K562 (cell line): Measurements from ENCODE around the gene VGF. TPM values are rescaled to one million over a fixed set of nuclear protein-coding genes. Genes with fewer than 3 reads are reported as not detected.

Experiments
- ARID3A ChIP-seq: IDR thresholded peaks from 2 replicates; pipeline ENCODE4 v1.6.1; 2012; ENCODE audit warnings: low read depth, low read length, improper control_type of control experiment, borderline replicate concordance
- BRCA1 ChIP-seq, 2 experiments: fragments of 450-650 bp in 1 of 2; sonication (generic) in 1 of 2; formaldehyde crosslinking in 1 of 2; IDR thresholded peaks; 2 replicates each; pipeline versions ENCODE4 v1.5.0 to v1.6.1; 2017 to 2020; ENCODE audit warnings: mild to moderate bottlenecking in 1 of 2, missing genetic modification reagents in 1 of 2
- CXXC5 ChIP-seq: fragments of 250-450 bp; sonication (Bioruptor Pico); IDR thresholded peaks from 2 replicates; pipeline ENCODE4 v1.8.0; 2022; ENCODE audit warnings: inconsistent platforms, mild to moderate bottlenecking, moderate library complexity
- ESRRA ChIP-seq: fragments of 450-650 bp; IDR thresholded peaks from 2 replicates; pipeline ENCODE4 v1.6.1; 2014; ENCODE audit warnings: low read depth, mild to moderate bottlenecking, moderate library complexity, borderline replicate concordance
- FOXJ2 ChIP-seq: fragments of 200-800 bp; sonication (Bioruptor generic); IDR thresholded peaks from 2 replicates; pipeline ENCODE4 v1.6.1; 2016; ENCODE audit warnings: missing genetic modification characterization, missing compliant biosample characterization
- ILF3 ChIP-seq: fragments of 450-650 bp; IDR thresholded peaks from 2 replicates; pipeline ENCODE4 v1.6.1; 2018; ENCODE audit warnings: antibody characterized with exemption, mild to moderate bottlenecking, moderate library complexity, borderline replicate concordance
- MCM3 ChIP-seq: fragments of 450-650 bp; IDR thresholded peaks from 2 replicates; pipeline ENCODE4 v1.6.1; 2016
- POU5F1 ChIP-seq: fragments of 150-350 bp; IDR thresholded peaks from 2 replicates; pipeline ENCODE4 v1.6.1; 2014; ENCODE audit warnings: borderline replicate concordance, low read length, low read depth, mild to moderate bottlenecking; ENCODE audit not compliant: partially characterized antibody
- RFX1 ChIP-seq: fragments of 450-650 bp; IDR thresholded peaks from 2 replicates; pipeline ENCODE4 v1.6.1; 2016; ENCODE audit warnings: mild to moderate bottlenecking, moderate library complexity
- SMARCC2 ChIP-seq: fragments of 450-650 bp; IDR thresholded peaks from 2 replicates; pipeline ENCODE4 v1.6.1; 2017; ENCODE audit warnings: antibody characterized with exemption, moderate library complexity, mild to moderate bottlenecking, low read depth
- SRSF3 ChIP-seq: fragments of 200-400 bp; formaldehyde crosslinking; IDR thresholded peaks from 2 replicates; pipeline ENCODE4 v1.6.1; 2016; ENCODE audit warnings: mild to moderate bottlenecking, low read length, moderate library complexity; ENCODE audit not compliant: insufficient read depth
- TFE3 ChIP-seq: fragments of 450-650 bp; formaldehyde crosslinking; IDR thresholded peaks from 2 replicates; pipeline ENCODE4 v1.4.0; 2020; ENCODE audit warnings: mild to moderate bottlenecking, mixed read lengths
- THRB ChIP-seq: fragments of 450-650 bp; formaldehyde crosslinking; conservative IDR thresholded peaks from 2 replicates; pipeline ENCODE4 v1.4.0; 2022; ENCODE audit warnings: mild to moderate bottlenecking, missing genetic modification characterization
- VEZF1 ChIP-seq: fragments of 200-800 bp; sonication (Bioruptor generic); IDR thresholded peaks from 2 replicates; pipeline ENCODE4 v1.6.1; 2017; ENCODE audit warnings: missing genetic modification characterization, missing compliant biosample characterization
- ZBTB8A ChIP-seq: fragments of 450-650 bp; IDR thresholded peaks from 2 replicates; pipeline ENCODE4 v1.6.1; 2018; ENCODE audit warnings: mild to moderate bottlenecking, moderate library complexity; ENCODE audit not compliant: partially characterized antibody
- ZNF143 ChIP-seq: sonication (generic); formaldehyde crosslinking; IDR thresholded peaks from 2 replicates; pipeline ENCODE4 v1.9.0; 2022; ENCODE audit warnings: mild to moderate bottlenecking, missing genetic modification reagents
- ZNF408 ChIP-seq: fragments of 250-450 bp; sonication (Bioruptor Pico); IDR thresholded peaks from 2 replicates; pipeline ENCODE4 v1.4.0; 2020; ENCODE audit warnings: low read depth, mild to moderate bottlenecking, moderate library complexity
- ZNF589 ChIP-seq: fragments of 200-800 bp; sonication (Bioruptor generic); IDR thresholded peaks from 2 replicates; pipeline ENCODE4 v1.6.1; 2016; ENCODE audit warnings: low read depth, missing genetic modification characterization, missing compliant biosample characterization
- polyA plus RNA-seq, 8 experiments: library from polyadenylated mRNA; depleted of rRNA in 4 of 8; stranded (reverse) in 5 of 8; unstranded in 3 of 8; fragments of >200 nt; fragmentation: Nextera tagmentation in 2 of 8; fragmentation: Illumina TruSeq in 1 of 8; extraction: Ambion mirVana in 2 of 8; extraction: Trizol in 1 of 8; gene quantifications; 2 replicates each; pipeline versions ENCODE4 v1.2.1 to v1.2.3, GENCODE V29; 2011 to 2014; ENCODE audit warnings: inconsistent platforms in 1 of 8, missing spikeins in 1 of 8
- total RNA-seq, 7 experiments: library from RNA; depleted of rRNA in 6 of 7; stranded (reverse); fragments of >200 nt in 6 of 7; fragmentation: Illumina TruSeq in 2 of 7; extraction: Trizol in 2 of 7; gene quantifications; 2 replicates each; pipeline versions ENCODE4 v1.2.1 to v1.2.3, GENCODE V29; 2011 to 2021; ENCODE audit warnings: low replicate concordance in 1 of 7
- TF ChIP-seq, protein P1 (sequence below): fragments of 250-450 bp; sonication (Bioruptor Pico); IDR thresholded peaks from 2 replicates; pipeline ENCODE4 v1.8.0; 2021; ENCODE audit warnings: moderate library complexity, mild to moderate bottlenecking, inconsistent platforms

Gene VGF
- total and polyA plus RNA-seq, 9 of the 15 experiments (the other 6 are each of a cell fraction or from before 2014, with no cell fraction given), result 0.03 to 5.7 (median 0.34) TPM

GRCh38 chr7:101124376-101125056 lies 40.9 kb downstream of the VGF start (continued):
- TF ChIP-seq TFE3 (CRISPR knock-in tag), result peak; percentile 82
- TF ChIP-seq ZNF408 (CRISPR knock-in tag), result no peak
- TF ChIP-seq BRCA1 (IDR thresholded peaks at IDR 0.05), result no peak
- no peak for TF ChIP-seq BRCA1 (CRISPR knock-in tag; IDR thresholded peaks at IDR 0.05)
- TF ChIP-seq ZNF143 (CRISPR knock-in tag), result no peak
- no peak for TF ChIP-seq THRB (CRISPR knock-in tag)
- no peak for TF ChIP-seq CXXC5 (CRISPR knock-in tag)
- TF ChIP-seq, protein P1, sequence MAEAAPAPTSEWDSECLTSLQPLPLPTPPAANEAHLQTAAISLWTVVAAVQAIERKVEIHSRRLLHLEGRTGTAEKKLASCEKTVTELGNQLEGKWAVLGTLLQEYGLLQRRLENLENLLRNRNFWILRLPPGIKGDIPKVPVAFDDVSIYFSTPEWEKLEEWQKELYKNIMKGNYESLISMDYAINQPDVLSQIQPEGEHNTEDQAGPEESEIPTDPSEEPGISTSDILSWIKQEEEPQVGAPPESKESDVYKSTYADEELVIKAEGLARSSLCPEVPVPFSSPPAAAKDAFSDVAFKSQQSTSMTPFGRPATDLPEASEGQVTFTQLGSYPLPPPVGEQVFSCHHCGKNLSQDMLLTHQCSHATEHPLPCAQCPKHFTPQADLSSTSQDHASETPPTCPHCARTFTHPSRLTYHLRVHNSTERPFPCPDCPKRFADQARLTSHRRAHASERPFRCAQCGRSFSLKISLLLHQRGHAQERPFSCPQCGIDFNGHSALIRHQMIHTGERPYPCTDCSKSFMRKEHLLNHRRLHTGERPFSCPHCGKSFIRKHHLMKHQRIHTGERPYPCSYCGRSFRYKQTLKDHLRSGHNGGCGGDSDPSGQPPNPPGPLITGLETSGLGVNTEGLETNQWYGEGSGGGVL (CRISPR knock-in tag), result no peak
- TF ChIP-seq SMARCC2, result no peak
- peak; percentile 84; the same call in 1 of the 2 replicates for TF ChIP-seq ZNF589 (CRISPR knock-in tag)
- TF ChIP-seq FOXJ2 (tag), result peak; percentile 93
- TF ChIP-seq ILF3, result no peak
- TF ChIP-seq ESRRA, result no peak; the same call in 1 of the 2 replicates
- no peak for TF ChIP-seq ZBTB8A
- TF ChIP-seq MCM3, result no peak
- peak; percentile 28; the same call in 1 of the 2 replicates for TF ChIP-seq VEZF1 (CRISPR knock-in tag)
- no peak for TF ChIP-seq SRSF3
- TF ChIP-seq RFX1, result peak; percentile 68
- no peak for TF ChIP-seq ARID3A
- TF ChIP-seq POU5F1, result no peak
